A673 (cell line): ENCODE measurements around the gene NCKAP5. TPM values are rescaled to one million over a fixed set of nuclear protein-coding genes. Genes with fewer than 3 reads are reported as not detected.

Experiments used
- BruUV-seq: library from RNA; stranded (reverse); fragments of 400-500 nt; replicated peaks from 2 replicates; lab custom pipeline; 2021; lab: Mats Ljungman, UMichigan
- CTCF ChIA-PET: fragments of 300-600 bp; sonication (Branson Sonifier 250); formaldehyde crosslinking; loops from one replicate; lab custom pipeline; 2022; ENCODE audit warnings: antibody characterized with exemption; lab: Charles Lee
- POLR2A ChIA-PET: fragments of 300-600 bp; sonication (Branson Sonifier 250); formaldehyde crosslinking; loops from one replicate; lab custom pipeline; 2022; ENCODE audit warnings: antibody characterized with exemption; ENCODE audit not compliant: low non-redundant PET; lab: Charles Lee
- DNase-seq: peaks from one replicate; pipeline ENCODE4 v3.0.0-alpha.2; 2015; ENCODE audit warnings: low spot score
- H3K27ac ChIP-seq: fragments of 200-600 bp; sonication (generic); 2 replicates; pipeline ENCODE4 v1.5.1; 2016; ENCODE audit warnings: mixed run types, low read depth, mild to moderate bottlenecking, mixed read lengths, antibody characterized with exemption, low read length; ENCODE audit not compliant: poor library complexity, severe bottlenecking
- H3K27me3 ChIP-seq: fragments of 200-600 bp; sonication (generic); replicated peaks from 2 replicates; pipeline ENCODE4 v1.6.1; 2017; ENCODE audit warnings: mixed run types, low read depth, mild to moderate bottlenecking, mixed read lengths, antibody characterized with exemption, low read length; ENCODE audit not compliant: insufficient read depth, poor library complexity
- H3K36me3 ChIP-seq: fragments of 200-600 bp; sonication (generic); 2 replicates; pipeline ENCODE4 v1.6.1; 2016; ENCODE audit warnings: mixed run types, mild to moderate bottlenecking, mixed read lengths, antibody characterized with exemption, low read length; ENCODE audit not compliant: insufficient read depth, poor library complexity, severe bottlenecking
- H3K4me1 ChIP-seq: fragments of 200-600 bp; sonication (generic); 2 replicates; pipeline ENCODE4 v1.6.1; 2017; ENCODE audit warnings: mixed run types, mild to moderate bottlenecking, mixed read lengths, antibody characterized with exemption, low read length; ENCODE audit not compliant: insufficient read depth, poor library complexity, severe bottlenecking
- H3K4me3 ChIP-seq: fragments of 200-600 bp; sonication (generic); 2 replicates; pipeline ENCODE4 v1.5.1; 2016; ENCODE audit warnings: low read depth, mixed run types, mild to moderate bottlenecking, mixed read lengths, low read length; ENCODE audit not compliant: poor library complexity, severe bottlenecking
- H3K9me3 ChIP-seq: fragments of 200-600 bp; sonication (generic); 2 replicates; pipeline ENCODE4 v1.6.1; 2016; ENCODE audit warnings: mixed run types, low read depth, mild to moderate bottlenecking, mixed read lengths, antibody characterized with exemption, low read length; ENCODE audit not compliant: poor library complexity, severe bottlenecking
- EZH2 ChIP-seq: fragments of 200-600 bp; sonication (generic); IDR thresholded peaks from 2 replicates; pipeline ENCODE4 v1.6.1; 2017; ENCODE audit warnings: borderline replicate concordance, low read depth, mild to moderate bottlenecking, mixed read lengths, antibody characterized with exemption, low read length; ENCODE audit not compliant: poor library complexity, severe bottlenecking
- intact Hi-C: fragments of 100-400 bp; cut with micrococcal nuclease; formaldehyde crosslinking; loops from one replicate; pipeline ENCODE4 v1.10.0; 2022; ENCODE audit not compliant: unreplicated experiment
- total RNA-seq: library from RNA; stranded (reverse); gene quantifications from 2 replicates; pipeline ENCODE4 v1.2.3, GENCODE V29; 2021
- TF ChIP-seq, protein P1 (sequence below): fragments of 300-800, 200-600 bp; sonication (generic); conservative IDR thresholded peaks from 2 replicates; pipeline ENCODE4 v1.5.1; 2017; ENCODE audit warnings: low read depth, mild to moderate bottlenecking, antibody characterized with exemption, low read length, moderate library complexity, mixed read lengths

NCKAP5 gene
- total RNA-seq, 1 experiment from 2014 or later = 26.6 TPM

DNA sequence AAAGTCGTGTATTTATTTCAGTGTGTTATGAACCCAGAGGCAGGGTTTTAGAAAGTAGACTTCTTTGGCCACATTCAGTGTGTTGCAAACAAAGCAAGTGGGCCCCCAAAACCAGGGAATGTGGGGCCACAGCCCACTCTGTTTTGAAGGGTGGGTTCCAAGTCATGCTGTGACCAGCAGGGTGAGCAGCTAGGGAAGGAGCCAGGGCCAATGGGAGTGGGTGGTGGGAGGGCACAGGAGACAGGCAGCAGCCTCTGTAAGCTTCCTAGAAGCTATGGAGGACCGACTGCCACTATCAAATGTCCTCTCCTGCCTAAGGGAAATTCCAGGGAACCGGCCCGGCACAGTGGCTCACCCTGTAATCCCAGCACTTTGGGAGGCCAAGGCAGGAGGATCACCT, 847.9 kb downstream of the NCKAP5 start:
- Histone ChIP-seq H3K4me1 (peaks cover 8% of the 10 kb centered on the region), H3K9me3 (no peaks in the 10 kb centered on the region), H3K27me3 (no peaks in the 10 kb centered on the region), H3K27ac (no peak overlapping the region), H3K4me3 (no peak overlapping the region), H3K36me3 (no peaks in the 10 kb centered on the region)
- BruUV-seq = no TSS peak
- intact Hi-C loops = no loop called here
- ChIA-PET CTCF (no interaction called here), POLR2A (no interaction called here)
- TF ChIP-seq, protein P1, sequence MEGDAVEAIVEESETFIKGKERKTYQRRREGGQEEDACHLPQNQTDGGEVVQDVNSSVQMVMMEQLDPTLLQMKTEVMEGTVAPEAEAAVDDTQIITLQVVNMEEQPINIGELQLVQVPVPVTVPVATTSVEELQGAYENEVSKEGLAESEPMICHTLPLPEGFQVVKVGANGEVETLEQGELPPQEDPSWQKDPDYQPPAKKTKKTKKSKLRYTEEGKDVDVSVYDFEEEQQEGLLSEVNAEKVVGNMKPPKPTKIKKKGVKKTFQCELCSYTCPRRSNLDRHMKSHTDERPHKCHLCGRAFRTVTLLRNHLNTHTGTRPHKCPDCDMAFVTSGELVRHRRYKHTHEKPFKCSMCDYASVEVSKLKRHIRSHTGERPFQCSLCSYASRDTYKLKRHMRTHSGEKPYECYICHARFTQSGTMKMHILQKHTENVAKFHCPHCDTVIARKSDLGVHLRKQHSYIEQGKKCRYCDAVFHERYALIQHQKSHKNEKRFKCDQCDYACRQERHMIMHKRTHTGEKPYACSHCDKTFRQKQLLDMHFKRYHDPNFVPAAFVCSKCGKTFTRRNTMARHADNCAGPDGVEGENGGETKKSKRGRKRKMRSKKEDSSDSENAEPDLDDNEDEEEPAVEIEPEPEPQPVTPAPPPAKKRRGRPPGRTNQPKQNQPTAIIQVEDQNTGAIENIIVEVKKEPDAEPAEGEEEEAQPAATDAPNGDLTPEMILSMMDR = no peak
- no peak for TF ChIP-seq EZH2
- no peak for DNase-seq

DNA sequence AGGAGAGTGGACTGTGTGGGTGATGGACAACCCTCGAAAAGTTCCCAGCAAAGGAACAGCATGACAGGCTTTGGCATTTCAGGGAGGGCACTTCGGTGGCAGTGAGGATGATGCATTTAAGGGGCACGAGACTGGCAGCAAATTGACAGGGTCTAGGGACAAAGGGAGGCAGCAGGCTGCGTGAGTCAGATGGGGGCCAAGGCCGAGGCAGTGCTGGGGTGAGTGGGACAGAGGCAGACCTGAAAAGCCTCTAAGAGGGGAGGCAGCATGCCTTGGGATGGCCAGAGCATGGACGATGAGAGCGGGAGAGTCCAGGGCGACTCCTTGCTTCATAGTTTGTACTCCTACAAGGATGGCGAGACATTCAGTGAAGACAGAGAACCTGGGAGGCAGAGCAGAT, 848.8 kb downstream of the NCKAP5 start:
- H3K4me1 ChIP-seq = peaks cover 15% of the 10 kb centered on the region
- no peaks in the 10 kb centered on the region for H3K27me3 ChIP-seq
- intact Hi-C loops = no loop called here
- CTCF ChIA-PET = no interaction called here
- DNase-seq = no peak
- TF ChIP-seq, protein P1 = no peak
- no peak for TF ChIP-seq EZH2
- no TSS peak for BruUV-seq
- POLR2A ChIA-PET = no interaction called here
- H3K4me3 ChIP-seq = no peak overlapping the region
- H3K9me3 ChIP-seq = no peaks in the 10 kb centered on the region
- H3K36me3 ChIP-seq = no peaks in the 10 kb centered on the region
- H3K27ac ChIP-seq = no peak overlapping the region

DNA sequence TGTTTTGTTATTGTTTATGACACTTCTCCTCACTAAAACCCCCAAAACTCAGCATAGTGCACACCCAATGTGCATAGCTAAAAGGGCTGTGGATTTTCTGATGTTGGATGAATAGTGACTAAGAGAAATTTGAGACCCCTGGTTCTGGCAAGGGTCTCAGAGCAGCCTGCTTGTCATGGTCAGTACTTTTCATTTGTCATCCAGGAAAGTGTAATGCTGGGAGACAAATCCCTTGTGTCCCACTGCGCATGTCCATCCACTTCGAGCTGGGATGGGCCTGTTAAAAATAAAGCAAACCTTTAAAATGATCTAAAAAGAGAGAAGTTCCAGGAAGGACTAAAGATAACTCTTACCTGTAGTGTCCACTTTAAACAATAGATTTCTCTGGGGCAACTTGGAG, 851.3 kb downstream of the NCKAP5 start:
- DNase-seq = no peak
- no peaks in the 10 kb centered on the region for H3K9me3 ChIP-seq
- H3K27me3 ChIP-seq = no peaks in the 10 kb centered on the region
- no TSS peak for BruUV-seq
- peaks cover 15% of the 10 kb centered on the region for H3K4me1 ChIP-seq
- TF ChIP-seq EZH2 = no peak
- TF ChIP-seq, protein P1 = no peak
- no peaks in the 10 kb centered on the region for H3K36me3 ChIP-seq
- ChIA-PET POLR2A (no interaction called here), CTCF (no interaction called here)
- no peak overlapping the region for H3K27ac ChIP-seq
- intact Hi-C loops = no loop called here
- no peak overlapping the region for H3K4me3 ChIP-seq
